GM20000 (cell line): Measurements from ENCODE around the gene RALY.

Source experiments
- DNase-seq: peaks from one replicate; pipeline ENCODE4 v3.0.0; 2012; ENCODE audit warnings: low spot score
- CTCF ChIP-seq: IDR thresholded peaks from 2 replicates; pipeline ENCODE4 v1.5.1; 2012; ENCODE audit warnings: mild to moderate bottlenecking, control low read depth; ENCODE audit errors: extremely low read depth, missing control alignments

Gene RALY

GRCh38 chr20:34085544-34086040 is 91.9 kb downstream of the RALY start:
- DNase-seq, result no peak
- TF ChIP-seq CTCF, result no peak

GRCh38 chr20:34088305-34089174 is 94.8 kb downstream of the RALY start:
- no peak for DNase-seq
- no peak for TF ChIP-seq CTCF

GRCh38 chr20:34089175-34089479 is 95.4 kb downstream of the RALY start:
- no peak for TF ChIP-seq CTCF
- DNase-seq, result no peak

- no peak for TF ChIP-seq CTCF
- DNase-seq, result no peak
Observed at GRCh38 chr20:34089655-34090345, 96.1 kb downstream of the RALY start.

- DNase-seq, result no peak
- TF ChIP-seq CTCF, result no peak
Observed at GRCh38 chr20:34090645-34091044, 96.9 kb downstream of the RALY start.

- DNase-seq, result no peak
- TF ChIP-seq CTCF, result no peak
Observed at GRCh38 chr20:34091637-34092200, 98.0 kb downstream of the RALY start.

- TF ChIP-seq CTCF, result no peak
Observed at GRCh38 chr20:34093895-34094294, 100.2 kb downstream of the RALY start.

More at GRCh38 chr20:34093895-34094294, 100.2 kb downstream of the RALY start:
- no peak for DNase-seq
